HT-29 (cell line): ENCODE results near the gene OPTN. TPM values are rescaled to one million over a fixed set of nuclear protein-coding genes. Genes with fewer than 3 reads are reported as not detected.
"Not testable (repeated sequence)": the region's sequence is repeated elsewhere in the genome, so short reads cannot be mapped to it uniquely, and the experiment has no call there.

Experiments
- DNase-seq: peaks from one replicate; pipeline ENCODE4 v3.0.0-alpha.2; 2015; ENCODE audit warnings: low spot score
- total RNA-seq: library from RNA; depleted of rRNA; stranded (reverse); fragments of >200 nt; shearing (Covaris generic); gene quantifications from 2 replicates; pipeline ENCODE4 v1.2.3, GENCODE V29; 2014

OPTN gene
- total RNA-seq, 1 experiment from 2014 or later = 20.3 TPM

DNA sequence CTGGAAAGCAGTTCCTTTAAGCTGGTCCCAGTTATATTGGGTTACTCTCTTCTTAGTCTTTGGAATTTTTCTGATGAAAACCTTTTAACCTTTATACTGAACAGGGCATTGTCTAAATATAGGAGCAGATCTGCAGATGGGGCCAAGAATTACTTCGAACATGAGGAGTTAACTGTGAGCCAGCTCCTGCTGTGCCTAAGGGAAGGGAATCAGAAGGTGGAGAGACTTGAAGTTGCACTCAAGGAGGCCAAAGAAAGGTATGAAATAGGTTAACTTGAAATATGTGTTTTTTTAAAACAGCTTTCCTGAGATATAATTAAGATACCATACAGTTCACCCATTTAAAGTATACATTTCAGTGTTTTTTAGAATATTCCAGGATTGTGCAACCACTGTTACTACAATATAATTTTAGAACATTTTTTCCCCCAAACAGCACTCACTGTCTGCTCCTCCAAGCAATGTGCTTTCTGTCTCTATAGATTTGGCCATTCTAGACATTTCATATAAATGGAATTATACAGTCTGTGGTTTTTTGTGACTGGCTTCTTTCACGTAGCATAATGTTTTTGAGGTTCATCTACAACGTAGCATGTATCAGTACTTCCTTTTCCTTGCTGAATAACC lies 18.9 kb downstream of the OPTN start:
- no peak for DNase-seq

DNA sequence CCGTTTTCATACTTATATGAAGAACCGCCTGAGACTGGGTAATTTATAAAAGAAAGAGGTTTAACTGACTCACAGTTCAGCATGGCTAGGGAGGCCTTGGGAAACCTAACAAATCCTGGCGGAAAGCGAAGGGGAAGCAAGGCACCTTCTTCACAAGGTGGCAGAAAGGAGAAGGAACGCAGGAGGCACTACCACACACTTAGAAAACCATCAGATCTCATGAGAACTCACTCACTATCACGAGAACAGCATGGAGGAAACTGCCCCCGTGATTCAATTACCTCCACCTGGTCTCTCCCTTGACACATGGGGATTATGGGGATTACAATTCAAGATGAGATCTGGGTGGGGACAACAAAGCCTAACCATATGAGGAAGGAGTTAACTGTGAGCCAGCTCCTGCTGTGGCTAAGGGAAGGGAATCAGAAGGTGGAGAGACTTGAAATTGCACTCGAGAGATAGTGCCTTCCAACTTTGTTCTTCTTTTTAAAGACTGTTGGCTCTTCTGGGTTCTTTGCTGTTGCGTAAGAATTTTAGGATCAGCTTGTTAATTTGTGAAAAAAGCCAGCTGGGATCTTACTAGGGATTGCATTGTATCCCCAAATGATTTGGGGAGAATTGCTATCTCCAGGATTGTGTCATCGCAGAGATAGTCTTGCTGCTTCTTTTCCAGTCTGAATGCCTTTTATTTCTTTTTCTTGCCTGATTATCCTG lies 21.0 kb downstream of the OPTN start:
- DNase-seq = no peak

DNA sequence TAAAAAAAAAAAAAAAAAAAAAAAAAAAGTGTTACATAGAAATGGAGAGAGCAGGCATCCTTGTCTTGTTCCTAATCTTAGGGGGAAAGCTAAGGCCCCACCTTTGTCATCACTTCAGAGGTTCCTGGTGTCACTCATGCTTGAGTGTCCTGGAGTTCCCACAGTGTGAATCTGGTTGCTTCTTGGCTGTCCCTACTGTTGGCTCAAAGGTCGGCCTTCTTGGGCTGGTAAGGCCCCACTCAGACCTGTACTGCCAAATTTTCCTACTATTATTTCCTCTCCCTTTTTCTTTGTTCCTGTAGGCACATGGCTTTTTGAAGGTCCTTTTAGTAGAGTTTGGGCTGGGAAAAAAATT lies 21.5 kb downstream of the OPTN start:
- DNase-seq = no peak

DNA sequence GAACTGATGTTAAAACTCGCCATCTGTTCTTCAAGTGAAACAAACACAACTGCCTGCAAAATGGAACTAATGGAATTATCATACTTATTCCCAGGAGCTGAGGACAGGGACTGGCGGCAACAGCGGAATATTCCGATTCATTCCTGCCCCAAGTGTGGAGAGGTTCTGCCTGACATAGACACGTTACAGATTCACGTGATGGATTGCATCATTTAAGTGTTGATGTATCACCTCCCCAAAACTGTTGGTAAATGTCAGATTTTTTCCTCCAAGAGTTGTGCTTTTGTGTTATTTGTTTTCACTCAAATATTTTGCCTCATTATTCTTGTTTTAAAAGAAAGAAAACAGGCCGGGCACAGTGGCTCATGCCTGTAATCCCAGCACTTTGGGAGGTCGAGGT lies 36.7 kb downstream of the OPTN start:
- no peak for DNase-seq

DNA sequence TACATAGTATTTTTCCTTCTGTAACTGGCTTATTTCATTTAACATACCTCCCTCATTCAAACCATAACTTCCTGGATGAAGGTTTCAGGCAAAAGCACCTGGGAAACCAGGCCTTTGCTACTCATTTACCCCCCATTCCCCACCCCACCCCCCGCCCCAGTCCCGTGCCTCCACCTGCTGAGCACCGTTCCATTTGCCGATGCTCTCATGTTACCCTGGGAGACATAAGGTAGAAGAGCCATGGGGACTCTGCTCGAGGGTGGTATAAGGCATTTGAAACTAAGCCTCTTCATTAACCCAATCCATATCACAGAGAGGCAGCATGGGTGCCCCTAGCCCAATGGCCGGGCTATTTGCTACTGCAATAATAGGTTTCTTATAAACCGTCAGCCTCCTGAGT lies 39.2 kb downstream of the OPTN start:
- DNase-seq = no peak

DNA sequence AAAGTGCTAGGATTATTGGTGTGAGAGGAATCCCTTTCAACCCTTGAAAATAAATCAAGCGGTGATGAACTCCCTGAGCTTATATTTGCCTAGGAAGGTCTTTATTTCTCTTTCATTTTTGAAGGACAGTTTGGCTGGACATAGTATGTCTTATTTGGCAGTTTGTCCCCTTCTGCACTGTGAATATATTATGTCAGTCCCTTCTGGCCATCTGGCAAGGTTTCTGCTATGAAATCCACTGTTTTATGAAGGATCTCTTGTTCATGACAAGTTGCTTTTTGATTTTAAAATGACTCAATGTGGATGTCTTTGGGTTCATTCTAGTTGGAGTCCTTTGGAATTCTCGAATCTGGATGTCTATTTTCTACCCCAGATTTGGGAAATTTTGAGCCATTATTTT lies 39.7 kb downstream of the OPTN start:
- no peak for DNase-seq

DNA sequence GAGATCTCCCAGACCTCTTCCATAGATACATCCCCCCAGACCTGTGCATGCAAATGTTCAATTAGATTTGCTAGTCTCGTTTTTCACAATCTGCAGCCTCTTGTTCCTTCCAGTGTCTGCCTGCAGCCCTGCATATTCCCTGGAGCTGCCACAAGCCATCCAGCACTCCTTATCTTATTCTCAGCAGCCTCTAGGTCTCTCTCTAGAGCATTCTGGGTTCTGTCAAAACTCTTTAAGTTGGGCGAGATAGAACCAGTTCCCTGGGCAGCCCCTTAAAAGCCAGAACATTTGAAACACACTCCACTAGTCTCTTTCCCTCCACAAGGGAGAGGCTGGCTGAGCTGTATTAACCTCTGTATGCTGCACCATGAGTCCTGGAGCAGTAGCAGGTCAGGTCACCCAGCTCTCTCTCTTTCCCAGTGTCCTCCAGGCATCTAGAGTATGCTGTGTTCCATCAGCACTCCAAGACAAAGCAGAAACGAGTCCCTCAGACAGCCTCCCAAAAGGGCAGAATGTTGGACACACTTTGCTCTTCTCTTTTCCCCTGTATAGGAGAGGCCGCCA lies 40.7 kb downstream of the OPTN start:
- DNase-seq = no peak

DNA sequence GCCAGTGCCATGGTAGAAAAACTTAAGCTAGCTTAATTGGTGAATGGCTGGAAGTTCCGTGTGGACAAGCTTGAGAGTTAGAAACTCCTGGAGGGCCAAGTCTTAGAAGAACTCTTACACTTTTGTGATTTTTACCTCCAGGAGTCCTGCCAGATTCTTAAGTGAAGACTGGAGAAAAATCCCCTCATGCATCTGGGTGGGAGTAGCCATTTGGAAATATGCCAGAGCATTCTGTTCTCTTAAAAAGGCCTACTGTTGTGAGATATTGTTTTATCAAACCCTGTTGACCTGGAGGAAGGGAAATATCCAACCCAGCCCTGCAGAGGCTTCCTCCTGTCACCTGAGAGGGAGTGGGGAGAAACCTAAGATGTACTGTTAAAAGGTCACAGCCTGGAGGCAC lies 43.8 kb downstream of the OPTN start:
- DNase-seq = no peak

DNA sequence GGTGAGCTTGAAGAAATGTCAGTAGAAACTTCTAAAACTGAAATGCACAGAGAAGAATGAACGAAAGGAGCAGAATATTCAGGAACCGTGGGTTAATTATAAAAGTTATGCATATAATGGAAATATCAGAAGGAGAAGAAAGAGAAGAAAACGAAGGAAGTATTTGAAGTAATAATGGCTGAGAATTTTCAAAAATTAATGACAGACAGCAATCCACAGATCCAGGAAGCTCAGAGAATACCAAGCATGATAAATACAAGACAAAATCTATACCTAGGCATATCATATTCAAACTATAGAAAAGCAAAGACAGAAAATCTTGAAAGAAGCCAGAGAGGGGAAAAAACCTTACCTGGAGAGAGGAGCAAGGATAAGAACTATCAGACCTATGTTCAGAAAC lies 44.9 kb downstream of the OPTN start:
- DNase-seq = no peak

DNA sequence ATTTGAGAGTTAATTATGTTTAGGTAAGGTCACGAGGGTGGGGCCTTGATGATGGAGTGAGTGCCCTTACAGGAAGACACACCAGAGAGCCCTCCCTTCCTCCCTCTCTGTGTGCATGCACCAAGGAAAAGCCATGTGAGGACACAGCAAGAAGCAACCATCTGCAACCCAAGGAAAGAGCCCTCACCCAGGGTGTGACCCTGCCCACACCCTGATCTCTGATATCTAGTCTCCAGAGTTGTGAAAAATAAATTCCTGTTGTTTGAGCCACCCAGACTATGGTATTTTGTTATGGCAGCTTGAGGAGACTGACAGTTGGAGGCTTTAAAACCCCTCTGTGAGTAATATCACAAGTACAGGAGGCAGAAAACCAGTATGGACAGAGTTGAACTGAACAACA lies 46.4 kb downstream of the OPTN start:
- no peak for DNase-seq

DNA sequence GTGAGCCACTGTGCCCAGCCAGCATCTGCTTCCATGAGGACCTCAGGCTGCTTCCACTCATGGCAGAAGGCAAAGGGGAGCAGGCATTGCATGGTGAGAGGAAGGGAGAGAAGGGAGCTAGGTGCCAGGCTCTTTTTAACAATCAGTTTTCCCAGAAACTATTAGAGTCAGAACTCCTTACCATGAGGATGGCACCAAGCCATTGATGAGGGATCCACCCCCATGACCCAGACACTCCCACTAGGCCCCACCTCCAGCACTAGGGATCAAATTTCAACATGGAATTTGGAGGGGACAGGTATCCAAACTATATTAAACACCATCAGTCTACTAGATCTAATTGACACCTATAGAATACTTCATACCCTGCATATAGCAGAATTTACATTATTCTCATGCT lies 47.2 kb downstream of the OPTN start:
- no peak for DNase-seq

DNA sequence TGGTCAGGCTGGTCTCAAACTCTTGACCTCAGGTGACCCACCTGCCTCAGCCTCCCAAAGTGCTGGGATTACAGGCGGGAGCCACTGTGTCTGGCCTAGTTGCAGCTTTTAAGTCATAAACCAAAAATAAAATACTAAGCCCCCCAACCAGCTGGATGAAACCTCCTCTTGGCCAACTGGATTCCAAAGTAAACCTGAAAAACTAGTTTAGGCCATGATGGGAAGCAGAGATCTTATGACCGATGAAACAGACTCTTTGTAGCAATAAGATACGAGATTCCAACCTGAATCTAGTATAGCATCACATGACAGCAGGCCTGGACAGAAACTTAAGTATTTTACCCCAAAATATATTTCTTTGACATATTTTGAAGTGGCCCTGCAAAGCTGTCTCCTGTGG lies 52.3 kb downstream of the OPTN start:
- no peak for DNase-seq

DNA sequence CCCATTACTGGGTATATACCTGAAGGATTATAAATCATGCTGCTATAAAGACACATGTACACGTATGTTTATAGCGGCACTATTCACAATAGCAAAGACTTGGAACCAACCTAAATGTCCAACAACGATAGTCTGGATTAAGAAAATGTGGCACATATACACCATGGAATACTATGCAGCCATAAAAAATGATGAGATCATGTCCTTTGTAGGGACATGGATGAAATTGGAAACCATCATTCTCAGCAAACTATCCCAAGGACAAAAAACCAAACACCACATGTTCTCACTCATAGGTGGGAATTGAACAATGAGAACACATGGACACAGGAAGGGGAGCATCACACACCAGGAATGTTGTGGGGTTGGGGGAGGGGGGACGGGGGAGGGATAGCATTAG lies 55.9 kb downstream of the OPTN start:
- DNase-seq = not testable (repeated sequence)

DNA sequence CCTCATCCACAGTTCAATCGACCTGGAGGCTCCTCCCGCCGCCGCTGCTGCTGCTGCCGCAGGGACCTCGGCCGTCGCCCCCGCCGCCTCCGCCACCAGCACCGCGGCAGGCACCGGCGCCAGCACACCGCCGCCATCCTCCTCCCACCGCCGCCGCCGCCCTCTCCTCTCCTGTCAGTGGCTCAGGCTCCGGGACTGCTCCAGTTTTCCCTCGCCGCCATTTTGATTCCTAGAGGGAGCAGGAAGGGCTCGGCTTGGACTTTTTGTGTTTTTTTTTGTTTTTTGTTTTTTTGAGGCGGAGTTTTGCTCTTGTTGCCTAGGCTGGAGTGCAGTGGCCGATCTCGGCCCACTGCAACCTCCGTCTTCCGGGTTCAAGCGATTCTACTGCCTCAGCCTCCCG lies 58.4 kb downstream of the OPTN start:
- no peak for DNase-seq

DNA sequence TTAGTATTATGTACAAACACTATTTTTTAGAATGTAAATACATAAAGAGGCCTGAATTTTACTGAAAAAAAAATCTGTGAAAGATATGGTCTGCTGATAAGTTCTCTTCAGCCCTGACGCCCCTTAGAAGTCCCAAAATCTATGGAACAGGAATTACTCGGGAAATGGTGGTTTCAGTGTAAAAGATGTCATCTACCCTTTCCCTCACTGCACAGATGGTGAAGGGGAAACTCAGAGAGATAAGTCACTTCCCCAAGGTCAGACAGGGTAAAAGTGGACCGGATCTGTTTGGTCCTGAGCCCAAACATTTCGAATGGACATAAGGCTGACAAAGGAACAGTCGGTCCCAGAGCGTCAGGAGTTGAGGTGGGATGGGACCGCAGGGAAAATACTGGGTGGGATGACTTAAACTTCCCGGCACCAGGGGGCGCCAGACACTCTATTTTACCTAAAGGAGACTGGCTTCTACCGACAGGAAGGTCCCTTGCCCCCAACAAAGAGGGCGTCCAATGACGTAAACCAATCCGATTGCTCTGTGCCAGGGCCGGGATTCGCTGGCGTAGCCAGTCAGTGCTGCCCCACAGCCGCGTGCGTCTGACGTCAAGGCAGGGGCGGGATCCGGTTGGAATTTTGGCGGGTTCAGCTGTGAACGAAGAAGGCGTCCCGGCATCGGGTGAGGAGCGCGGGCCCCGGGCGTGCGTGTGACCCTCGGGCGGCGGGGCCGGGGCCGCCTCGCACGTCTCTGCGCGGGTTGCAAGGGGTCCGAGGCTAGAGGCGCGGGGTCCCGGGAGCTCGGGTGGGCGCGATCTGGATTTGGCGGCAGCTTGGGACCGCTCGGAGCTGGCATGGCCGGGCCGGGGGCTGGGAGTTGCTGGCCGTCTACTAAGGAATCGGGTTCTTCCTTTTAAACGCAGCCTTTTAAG lies 61.2 kb downstream of the OPTN start, which contains the start of gene MCM10:
Gene MCM10 (plus strand): TSS at position 625 of the 923 bp plus-strand sequence. CDS start 2,645 bp downstream, outside the sequence.
- DNase-seq = peak; percentile 99

DNA sequence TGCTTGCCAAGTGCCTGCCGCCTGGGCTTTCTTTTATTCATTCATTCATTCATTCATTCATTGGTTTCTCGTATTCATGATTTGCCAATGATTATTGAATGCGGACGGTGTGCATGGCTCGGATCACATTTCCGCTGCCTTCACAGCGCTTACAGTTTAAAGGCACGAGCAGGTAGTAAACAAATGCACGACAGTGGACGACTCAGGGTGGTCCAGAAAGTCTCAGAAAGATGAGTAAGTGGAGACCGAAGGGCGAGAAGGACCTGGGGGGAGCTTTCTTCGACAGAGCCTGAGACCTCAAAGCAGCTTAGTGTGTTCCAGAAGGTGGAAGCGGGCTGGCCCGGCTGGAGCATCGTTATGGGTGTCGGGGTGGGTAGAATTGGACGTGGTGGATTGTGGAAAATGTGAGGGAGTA lies 61.9 kb downstream of the OPTN start:
- peak; percentile 30 for DNase-seq

DNA sequence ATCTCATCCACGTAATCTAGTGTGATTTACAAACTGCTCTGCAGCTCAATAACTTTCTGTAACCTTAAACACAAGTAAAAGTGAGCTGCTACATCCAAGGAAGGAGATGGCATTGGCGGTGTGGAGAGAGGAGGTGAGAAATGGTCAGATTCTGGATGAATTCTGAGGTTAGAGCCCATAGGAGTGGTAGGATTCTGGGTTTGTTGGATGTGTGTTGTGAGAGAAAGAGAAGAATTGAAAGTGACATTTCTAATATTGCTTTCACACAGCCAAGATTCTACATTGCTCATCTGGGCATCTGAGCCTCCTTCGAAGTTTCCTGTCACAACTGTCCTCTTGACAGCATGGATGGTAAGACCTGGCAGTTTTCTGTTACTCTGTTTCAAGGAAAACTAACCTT lies 63.9 kb downstream of the OPTN start:
- DNase-seq = no peak

DNA sequence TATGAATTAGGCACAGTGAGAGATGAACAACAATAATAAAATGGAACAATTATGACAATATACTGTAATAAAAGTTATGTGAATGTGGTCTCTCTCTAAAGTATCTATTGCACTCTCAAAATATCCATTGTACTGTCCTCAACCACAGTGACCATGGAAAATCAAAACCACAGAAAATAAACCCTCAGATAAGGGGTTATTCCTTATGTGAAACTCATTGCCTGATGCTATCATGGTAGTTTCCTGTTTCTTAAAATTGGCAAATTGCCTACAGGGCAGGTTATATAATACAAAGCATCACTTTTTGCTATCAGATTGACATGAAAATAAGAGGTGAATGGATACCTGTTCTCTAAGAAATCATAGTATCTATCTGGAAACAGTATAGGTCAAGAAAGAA lies 65.2 kb downstream of the OPTN start:
- no peak for DNase-seq

DNA sequence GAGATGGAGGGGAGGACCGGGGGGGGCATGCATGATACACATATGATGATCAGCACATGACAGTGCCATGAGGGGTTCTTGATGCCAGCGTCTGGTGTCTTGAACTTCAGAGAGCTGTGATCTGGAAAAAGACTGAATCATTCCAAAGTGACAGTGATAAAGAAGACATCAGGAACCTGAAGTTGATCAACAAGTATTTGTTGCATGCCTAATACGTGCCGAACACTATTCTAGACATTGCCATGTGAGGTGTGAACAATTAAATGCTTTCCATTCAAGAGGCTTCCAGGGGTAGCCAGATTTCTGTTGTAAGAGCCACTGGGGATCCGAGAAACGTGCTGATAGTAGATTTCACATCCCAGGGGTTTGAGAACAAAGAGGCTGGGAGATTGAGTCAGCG lies 67.6 kb downstream of the OPTN start:
- no peak for DNase-seq

DNA sequence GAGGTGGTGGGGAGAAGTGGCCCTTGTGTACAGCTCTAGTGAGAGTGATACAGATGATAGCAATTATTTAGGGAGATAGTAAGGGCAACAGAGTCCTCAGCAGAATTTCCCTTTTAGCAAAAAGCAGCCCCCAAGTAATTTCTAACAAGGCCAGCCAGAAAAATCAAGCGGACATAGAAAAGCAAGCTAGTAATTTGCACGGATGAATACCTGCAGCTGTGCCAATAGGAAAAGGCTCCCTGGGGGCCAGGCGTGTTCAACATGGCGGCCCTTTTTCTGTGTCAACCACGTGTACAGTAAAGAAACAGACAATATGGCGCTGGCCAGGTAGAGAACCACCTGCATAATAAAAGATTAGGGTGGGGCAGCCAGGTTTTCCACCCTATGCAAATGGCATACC lies 68.8 kb downstream of the OPTN start:
- DNase-seq = no peak

DNA sequence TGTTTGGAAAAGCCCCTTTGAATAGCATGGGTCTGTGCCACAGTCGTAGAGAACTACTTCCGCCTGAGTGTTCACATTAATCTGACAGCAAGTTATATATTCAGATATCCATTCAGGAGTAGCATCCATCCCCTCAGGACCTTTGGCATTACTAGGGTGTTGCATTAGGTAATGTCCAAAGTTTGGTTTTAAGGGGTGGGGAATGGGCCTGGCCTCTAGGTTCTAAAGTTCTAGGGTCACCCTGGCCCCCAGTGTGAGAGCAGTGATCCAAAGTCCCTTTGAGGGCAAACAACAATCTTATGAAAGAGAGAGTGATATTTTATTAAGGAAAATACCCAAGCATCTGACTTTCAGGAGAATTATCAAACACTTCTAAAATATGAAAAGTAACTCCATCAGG lies 73.7 kb downstream of the OPTN start:
- no peak for DNase-seq

DNA sequence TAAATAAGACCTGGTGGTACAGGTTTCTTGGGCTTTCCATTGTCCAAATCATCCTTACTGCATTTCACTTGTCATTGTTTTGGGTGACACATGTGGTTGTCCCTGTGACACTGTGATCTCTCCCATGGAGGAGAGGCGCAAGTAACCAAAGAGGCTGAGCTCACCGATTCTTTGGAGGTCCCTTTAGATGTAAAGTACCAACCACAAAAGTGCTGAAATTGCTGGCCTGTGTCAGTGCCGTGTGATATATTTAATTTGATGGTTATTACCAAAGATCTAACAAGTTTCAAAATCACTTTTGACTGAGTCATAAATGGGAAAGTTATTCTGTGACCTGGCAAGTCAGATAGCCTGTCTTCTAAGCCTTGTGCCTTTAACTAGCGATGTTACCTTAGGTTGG lies 80.8 kb downstream of the OPTN start:
- DNase-seq = no peak
